Stimulated activated CD4-positive, alpha-beta T cell treated with anti-CD3 and anti-CD28 coated beads, TNF-alpha, amount 100 ng/mL, for 4 hours (primary cell): ENCODE measurements around the gene PRKAG2.
"Not testable (repeated sequence)": the region's sequence is repeated elsewhere in the genome, so short reads cannot be mapped to it uniquely, and the experiment has no call there.

ENCODE experiments used
- DNase-seq, 3 experiments: peaks; one replicate each; pipeline ENCODE4 v3.0.0-alpha.2; 2020; ENCODE audit warnings: low read depth in 3 of 3

The PRKAG2 gene

GRCh38 chr7:151748021-151748420 is 128.9 kb downstream of the PRKAG2 start:
- DNase-seq, result not testable (repeated sequence)

GRCh38 chr7:151745706-151746105 is 131.2 kb downstream of the PRKAG2 start:
- DNase-seq, result no peak

GRCh38 chr7:151744656-151745638 is 132.0 kb downstream of the PRKAG2 start:
- DNase-seq, result no peak

GRCh38 chr7:151744051-151744580 is 132.8 kb downstream of the PRKAG2 start:
- no peak for DNase-seq

- no peak for DNase-seq
These were observed 133.4 kb downstream of the PRKAG2 start for GRCh38 chr7:151743481-151743983.

- no peak for DNase-seq
These were observed 134.0 kb downstream of the PRKAG2 start for GRCh38 chr7:151742713-151743480.

GRCh38 chr7:151741585-151741984 is 135.3 kb downstream of the PRKAG2 start:
- DNase-seq, result no peak

GRCh38 chr7:151740081-151740851 is 136.6 kb downstream of the PRKAG2 start:
- DNase-seq, result no peak

GRCh38 chr7:151738925-151739324 is 138.0 kb downstream of the PRKAG2 start:
- no peak for DNase-seq

GRCh38 chr7:151736403-151736909 is 140.5 kb downstream of the PRKAG2 start:
- no peak for DNase-seq

- DNase-seq, result no peak
These were observed 141.0 kb downstream of the PRKAG2 start for GRCh38 chr7:151735851-151736402.

GRCh38 chr7:151735186-151735850 is 141.6 kb downstream of the PRKAG2 start:
- no peak for DNase-seq

- no peak for DNase-seq
These were observed 143.9 kb downstream of the PRKAG2 start for GRCh38 chr7:151732834-151733592.

GRCh38 chr7:151732292-151732691 is 144.6 kb downstream of the PRKAG2 start:
- DNase-seq, result no peak

- DNase-seq, result no peak
These were observed 145.9 kb downstream of the PRKAG2 start for GRCh38 chr7:151731022-151731441.

GRCh38 chr7:151730591-151730990 is 146.3 kb downstream of the PRKAG2 start:
- DNase-seq, result no peak

- no peak for DNase-seq
These were observed 147.4 kb downstream of the PRKAG2 start for GRCh38 chr7:151729521-151729921.

- DNase-seq, result no peak
These were observed 148.2 kb downstream of the PRKAG2 start for GRCh38 chr7:151728746-151729145.

- DNase-seq, result no peak
These were observed 148.6 kb downstream of the PRKAG2 start for GRCh38 chr7:151728286-151728660.
